Right lobe of liver (tissue), 6 donors: ENCODE results near the gene GLT1D1. TPM values are rescaled to one million over a fixed set of nuclear protein-coding genes. Genes with fewer than 3 reads are reported as not detected.
"Not testable (repeated sequence)": the region's sequence is repeated elsewhere in the genome, so short reads cannot be mapped to it uniquely, and the experiment has no call there.

Experiments used
- ATAC-seq, 4 donors: fragments of 200-7000 bp; cut with Tn5 transposase; one replicate each; pipeline ENCODE4 v1.9.1; 2020; ENCODE audit warnings: mild to moderate bottlenecking in 4 of 4, moderate library complexity in 4 of 4
- DNase-seq, 3 donors: peaks; one replicate each; pipeline ENCODE4 v3.0.0-alpha.2; 2020
- H3K27ac ChIP-seq, 3 donors: fragments of 200-600 bp; one replicate each; pipeline ENCODE4 v1.8.0; 2022
- H3K27me3 ChIP-seq, 2 donors: fragments of 200-600 bp; one replicate each; pipeline ENCODE4 v1.8.0; 2022
- H3K36me3 ChIP-seq, 4 donors: fragments of 200-600 bp; sonication (generic) in 1 of 4; one replicate each; pipeline versions ENCODE4 v1.5.1 to v1.8.0; 2017 to 2022; ENCODE audit warnings: control low read depth in 1 of 4
- H3K4me1 ChIP-seq, 4 donors: fragments of 200-600 bp; sonication (generic) in 1 of 4; one replicate each; pipeline versions ENCODE4 v1.5.1 to v1.8.0; 2017 to 2022; ENCODE audit warnings: control low read depth in 1 of 4
- H3K4me3 ChIP-seq, 3 donors: fragments of 200-600 bp; one replicate each; pipeline ENCODE4 v1.8.0; 2022
- H3K9me3 ChIP-seq, 4 donors: fragments of 200-600 bp; sonication (generic) in 1 of 4; one replicate each; pipeline versions ENCODE4 v1.5.1 to v1.8.0; 2017 to 2022; ENCODE audit warnings: control low read depth in 1 of 4
- CTCF ChIP-seq, 4 donors: fragments of 200-600 bp in 3 of 4; fragments of 450-650 bp in 1 of 4; IDR thresholded peaks; one replicate each; pipeline versions ENCODE4 v1.5.1 to v1.8.0; 2016 to 2022; ENCODE audit warnings: antibody characterized with exemption in 4 of 4, mild to moderate bottlenecking in 2 of 4
- POLR2A ChIP-seq: fragments of 450-650 bp; IDR thresholded peaks from one replicate; pipeline ENCODE4 v1.6.1; 2017; ENCODE audit warnings: antibody characterized with exemption, mild to moderate bottlenecking
- whole genome bisulfite sequencing: methylation state at CpG from one replicate; pipeline ENCODE4 v1.1.6; 2018; ENCODE audit warnings: low coverage, low lambda C conversion rate; ENCODE audit not compliant: insufficient coverage; ENCODE audit errors: missing lambda C conversion rate; 5-methylcytosine and 5-hydroxymethylcytosine counted together
- intact Hi-C, 2 donors: fragments of 100-400 bp; cut with DNase I; formaldehyde crosslinking; loops; one replicate each; pipeline versions ENCODE4 v1.11.2 to v1.14.1; 2022
- total RNA-seq, 6 experiments: library from RNA; depleted of rRNA in 2 of 6; stranded (reverse); fragments of >200 nt in 2 of 6; fragmentation: NEBNext Ultra II Directional in 3 of 6; extraction: Animal tissue kit (Norgen Biotek cat#: 25700) in 3 of 6; gene quantifications; one replicate each; pipeline versions ENCODE4 v1.1.0 to v1.2.4, GENCODE V29; 2016 to 2023
- donor health status: DM: no; HTN: yes; CAD: no.
- donor health status: DM: no; HTN: no; CAD: no.
- donor health status: DM: no; HTN: no; CAD: no.
- donor health status: DM: no; HTN: yes; CAD: no.
- donor health status: DM: no; HTN: yes; CAD: no.

Gene GLT1D1
- total RNA-seq, 6 experiments from 2014 or later = 14.9 to 21.9 (median 20.2) TPM

GRCh38 chr12:128850400-128850799 is 2.9 kb upstream of the GLT1D1 start:
- Histone ChIP-seq H3K9me3 (no peaks in the 10 kb centered on the region), H3K27me3 (no peaks in the 10 kb centered on the region), H3K27ac (no peak overlapping the region), H3K36me3 (no peaks in the 10 kb centered on the region), H3K4me3 (no peak overlapping the region), H3K4me1 (peaks cover 0 to 6% (median 0%) of the 10 kb centered on the region in 4 donors)
- DNase-seq (no peak), ATAC-seq (no peak)
- intact Hi-C loops = no loop called here
- TF ChIP-seq CTCF (IDR thresholded peaks at IDR 0.05) = no peak
- 59% methylated on average over 3 of the region's 3 CpGs for WGBS

GRCh38 chr12:128851429-128851828 is 1.8 kb upstream of the GLT1D1 start:
- ATAC-seq, H3K36me3 ChIP-seq, H3K9me3 ChIP-seq, H3K4me1 ChIP-seq, DNase-seq, H3K27me3 ChIP-seq, H3K4me3 ChIP-seq, H3K27ac ChIP-seq, intact Hi-C loops: not testable (repeated sequence)
- 98% methylated on average over 6 of the region's 7 CpGs for WGBS

- WGBS = 74% methylated on average over 5 of the region's 8 CpGs
- H3K27ac ChIP-seq = no peak overlapping the region
- DNase-seq = no peak
- H3K36me3 ChIP-seq = no peaks in the 10 kb centered on the region
- H3K9me3 ChIP-seq = no peaks in the 10 kb centered on the region
- H3K4me3 ChIP-seq = no peak overlapping the region
- no peak for ATAC-seq
- intact Hi-C loops = no loop called here
- no peaks in the 10 kb centered on the region for H3K27me3 ChIP-seq
- TF ChIP-seq CTCF (IDR thresholded peaks at IDR 0.05) (no peak), POLR2A (no peak)
- peaks cover 0 to 6% (median 0%) of the 10 kb centered on the region in 4 donors for H3K4me1 ChIP-seq
Observed at GRCh38 chr12:128852026-128852698, 1.1 kb upstream of the GLT1D1 start.

GRCh38 chr12:128853600-128854197 is 421 bp downstream of the GLT1D1 start:
- DNase-seq = peak in 1 of 3 donors; percentile 37
- 1% methylated on average over 32 of the region's 74 CpGs for WGBS
- ATAC-seq = peak; percentile 56 to 71 (median 64)
- peak overlapping the region; percentile 89 to 95 (median 89) for H3K27ac ChIP-seq
- intact Hi-C loops = no loop called here
- H3K27me3 ChIP-seq = no peaks in the 10 kb centered on the region
- H3K4me3 ChIP-seq = peak overlapping the region; percentile 54 to 67 (median 65)
- TF ChIP-seq POLR2A (no peak), CTCF (IDR thresholded peaks at IDR 0.05) (no peak)
- H3K36me3 ChIP-seq = no peaks in the 10 kb centered on the region
- peaks cover 0 to 6% (median 0%) of the 10 kb centered on the region in 4 donors for H3K4me1 ChIP-seq
- H3K9me3 ChIP-seq = no peaks in the 10 kb centered on the region

- DNase-seq = no peak
- no peak overlapping the region for H3K27ac ChIP-seq
- no peak overlapping the region for H3K4me3 ChIP-seq
- 83% methylated on average over 9 of the region's 9 CpGs for WGBS
- no peaks in the 10 kb centered on the region for H3K9me3 ChIP-seq
- TF ChIP-seq CTCF (IDR thresholded peaks at IDR 0.05) (no peak), POLR2A (no peak)
- H3K27me3 ChIP-seq = no peaks in the 10 kb centered on the region
- intact Hi-C loops = no loop called here
- ATAC-seq = no peak
- no peaks in the 10 kb centered on the region for H3K36me3 ChIP-seq
- H3K4me1 ChIP-seq = peaks cover 0 to 22% (median 8%) of the 10 kb centered on the region in 4 donors
Observed at GRCh38 chr12:128856035-128856790, 2.9 kb downstream of the GLT1D1 start.
